ENCODE data around the gene IRAK1.

The IRAK1 gene

DNA sequence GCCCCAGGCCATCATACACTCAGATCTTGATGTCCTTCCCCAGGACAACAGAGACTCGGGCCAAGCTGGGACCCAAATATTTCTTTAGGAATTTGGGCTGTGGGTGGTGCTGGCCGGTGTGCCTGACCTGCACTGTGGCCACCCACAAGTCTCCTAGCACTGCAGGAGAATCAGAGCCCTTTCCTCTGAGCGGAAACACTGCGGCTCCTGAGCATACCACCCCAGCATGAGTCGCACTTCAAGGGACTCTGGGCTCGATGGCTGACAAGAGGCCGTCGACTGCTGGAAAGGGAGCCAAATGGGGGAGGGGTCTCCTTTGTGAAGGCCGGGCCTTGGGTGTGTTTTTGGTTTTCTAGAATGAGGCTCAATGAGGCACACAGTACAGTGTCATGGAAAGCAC lies 13.0 kb upstream of the IRAK1 start:
- TF ChIP-seq, protein P1, sequence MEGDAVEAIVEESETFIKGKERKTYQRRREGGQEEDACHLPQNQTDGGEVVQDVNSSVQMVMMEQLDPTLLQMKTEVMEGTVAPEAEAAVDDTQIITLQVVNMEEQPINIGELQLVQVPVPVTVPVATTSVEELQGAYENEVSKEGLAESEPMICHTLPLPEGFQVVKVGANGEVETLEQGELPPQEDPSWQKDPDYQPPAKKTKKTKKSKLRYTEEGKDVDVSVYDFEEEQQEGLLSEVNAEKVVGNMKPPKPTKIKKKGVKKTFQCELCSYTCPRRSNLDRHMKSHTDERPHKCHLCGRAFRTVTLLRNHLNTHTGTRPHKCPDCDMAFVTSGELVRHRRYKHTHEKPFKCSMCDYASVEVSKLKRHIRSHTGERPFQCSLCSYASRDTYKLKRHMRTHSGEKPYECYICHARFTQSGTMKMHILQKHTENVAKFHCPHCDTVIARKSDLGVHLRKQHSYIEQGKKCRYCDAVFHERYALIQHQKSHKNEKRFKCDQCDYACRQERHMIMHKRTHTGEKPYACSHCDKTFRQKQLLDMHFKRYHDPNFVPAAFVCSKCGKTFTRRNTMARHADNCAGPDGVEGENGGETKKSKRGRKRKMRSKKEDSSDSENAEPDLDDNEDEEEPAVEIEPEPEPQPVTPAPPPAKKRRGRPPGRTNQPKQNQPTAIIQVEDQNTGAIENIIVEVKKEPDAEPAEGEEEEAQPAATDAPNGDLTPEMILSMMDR (IDR thresholded peaks at IDR 0.05; ENCODE audit: low read length, missing control alignments) = no peak
- no peak overlapping the region for H3K4me3 ChIP-seq (replicated peaks; ENCODE audit: low read depth, low read length)
- no peak for DNase-seq (ENCODE audit: low read depth)

DNA sequence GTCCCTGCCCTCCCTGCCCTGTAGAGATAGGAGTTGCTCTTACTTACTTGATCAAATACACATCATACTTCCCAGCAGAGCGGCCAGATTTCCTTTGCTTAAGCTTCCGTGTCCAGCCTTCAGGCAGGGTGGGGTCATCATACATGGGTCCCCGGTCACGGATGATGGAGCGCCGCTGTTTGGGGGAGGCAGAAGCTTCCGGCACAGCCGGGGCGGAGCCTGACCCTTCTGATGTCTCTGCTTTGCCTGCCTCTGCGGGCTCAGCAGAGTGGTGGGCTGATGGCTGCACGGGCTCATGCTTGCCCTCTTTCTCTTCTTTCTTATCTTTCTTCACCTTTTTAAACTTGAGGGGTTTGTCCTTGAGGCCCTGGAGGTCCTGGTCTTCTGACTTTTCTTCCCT lies 12.5 kb upstream of the IRAK1 start:
- no peak overlapping the region for H3K4me3 ChIP-seq (replicated peaks; ENCODE audit: low read depth, low read length)
- no peak for DNase-seq (ENCODE audit: low read depth)
- TF ChIP-seq, protein P1 (IDR thresholded peaks at IDR 0.05; ENCODE audit: low read length, missing control alignments) = no peak

DNA sequence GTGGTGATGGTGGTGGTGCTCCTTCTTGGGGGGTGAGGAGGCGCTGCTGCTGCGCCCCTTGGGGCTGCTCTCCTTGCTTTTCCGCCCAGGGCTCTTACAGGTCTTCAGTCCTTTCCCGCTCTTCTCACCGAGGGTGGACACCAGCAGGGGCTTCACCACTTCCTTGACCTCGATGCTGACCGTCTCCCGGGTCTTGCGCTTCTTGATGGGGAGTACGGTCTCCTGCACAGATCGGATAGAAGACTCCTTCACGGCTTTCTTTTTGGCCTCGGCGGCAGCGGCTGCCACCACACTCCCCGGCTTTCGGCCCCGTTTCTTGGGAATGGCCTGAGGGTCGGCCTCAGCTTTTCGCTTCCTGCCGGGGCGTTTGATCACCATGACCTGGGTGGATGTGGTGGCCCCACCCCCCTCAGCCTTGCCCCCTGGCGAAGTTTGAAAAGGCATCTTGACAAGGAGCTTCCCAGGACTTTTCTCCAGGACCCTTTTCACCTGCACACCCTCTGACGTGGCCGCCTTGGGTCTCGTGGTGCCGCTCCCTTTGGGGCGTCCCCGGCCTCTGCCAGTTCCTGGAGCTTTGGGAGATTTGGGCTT lies 11.1 kb upstream of the IRAK1 start:
- no peak overlapping the region for H3K4me3 ChIP-seq (replicated peaks; ENCODE audit: low read depth, low read length)
- no peak for DNase-seq (ENCODE audit: low read depth)
- TF ChIP-seq, protein P1 (IDR thresholded peaks at IDR 0.05; ENCODE audit: low read length, missing control alignments) = no peak

DNA sequence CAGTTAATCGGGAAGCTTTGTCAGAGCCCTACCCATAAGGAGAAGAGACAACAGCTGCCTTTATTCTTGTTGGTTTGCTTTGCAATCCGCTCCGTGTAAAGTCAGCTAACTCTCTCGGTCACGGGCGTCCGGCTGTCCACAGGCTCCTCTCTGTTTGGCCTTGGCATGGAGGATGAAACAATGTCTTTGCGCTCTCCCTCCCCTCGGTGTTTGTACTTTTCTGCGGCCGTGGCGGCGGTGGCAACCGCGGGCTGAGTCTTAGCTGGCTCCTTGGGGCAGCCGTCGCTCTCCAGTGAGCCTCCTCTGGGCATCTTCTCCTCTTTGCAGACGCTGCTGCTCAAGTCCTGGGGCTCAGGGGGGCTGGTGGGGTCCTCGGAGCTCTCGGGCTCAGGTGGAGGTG lies 10.6 kb upstream of the IRAK1 start:
- H3K4me3 ChIP-seq (replicated peaks; ENCODE audit: low read depth, low read length) = no peak overlapping the region
- TF ChIP-seq, protein P1 (IDR thresholded peaks at IDR 0.05; ENCODE audit: low read length, missing control alignments) = no peak
- DNase-seq (ENCODE audit: low read depth) = no peak

DNA sequence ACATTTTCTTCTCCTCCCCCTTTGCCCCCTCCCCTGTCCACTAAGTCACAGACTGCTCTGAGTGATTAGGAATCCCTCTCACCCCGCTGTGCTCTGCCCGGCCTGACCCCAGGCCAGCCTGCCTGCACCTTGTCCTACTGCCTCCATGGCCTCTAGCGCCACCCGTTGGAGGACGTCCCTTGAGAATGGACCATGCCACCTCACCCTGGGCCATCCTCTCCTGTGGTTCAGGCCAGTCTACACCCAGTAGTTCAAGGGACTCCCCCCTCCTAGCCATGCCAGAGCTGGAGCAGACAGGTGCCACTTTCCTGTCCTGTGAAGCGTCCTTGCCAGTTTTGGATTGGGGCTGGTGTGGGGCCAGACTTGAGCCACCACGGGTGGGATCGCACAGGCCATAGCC lies 9.7 kb upstream of the IRAK1 start:
- no peak for DNase-seq (ENCODE audit: low read depth)
- H3K4me3 ChIP-seq (replicated peaks; ENCODE audit: low read depth, low read length) = no peak overlapping the region
- TF ChIP-seq, protein P1 (IDR thresholded peaks at IDR 0.05; ENCODE audit: low read length, missing control alignments) = no peak

DNA sequence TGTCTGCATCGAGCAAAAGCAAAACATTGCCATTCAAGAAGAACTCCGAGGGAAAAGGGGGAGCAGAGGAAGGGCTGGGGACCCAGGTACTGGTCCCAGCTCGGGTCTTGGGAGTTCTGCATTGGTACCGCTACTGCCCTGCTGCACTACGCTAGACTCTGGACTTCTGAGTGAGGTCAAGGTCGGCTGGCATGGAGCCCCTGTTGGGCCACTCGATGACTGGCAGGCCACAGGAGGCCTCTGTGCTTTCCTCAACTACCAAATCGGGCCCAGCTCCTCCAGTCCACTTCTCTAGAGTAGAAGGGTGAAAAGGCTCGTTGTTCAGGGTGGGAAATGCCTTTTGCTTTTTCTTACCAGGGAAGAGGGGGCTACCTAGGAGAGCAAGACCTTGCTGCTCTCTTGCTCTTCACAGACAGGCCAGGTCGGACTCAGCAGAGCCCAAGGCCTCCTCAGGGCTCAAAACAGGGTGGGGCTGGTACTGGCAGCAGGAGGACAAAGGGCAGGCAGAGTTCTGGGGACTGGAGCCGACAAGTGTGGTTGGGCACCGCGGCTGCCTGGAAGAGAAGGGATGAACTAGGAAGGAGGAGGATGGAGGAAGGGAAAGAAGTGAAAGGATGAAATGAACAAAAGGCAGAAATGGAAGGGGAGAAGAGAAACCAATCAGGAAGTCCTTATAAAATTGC lies 8.9 kb upstream of the IRAK1 start:
- DNase-seq (ENCODE audit: low read depth) = no peak
- TF ChIP-seq, protein P1 (IDR thresholded peaks at IDR 0.05; ENCODE audit: low read length, missing control alignments) = no peak
- H3K4me3 ChIP-seq (replicated peaks; ENCODE audit: low read depth, low read length) = no peak overlapping the region

DNA sequence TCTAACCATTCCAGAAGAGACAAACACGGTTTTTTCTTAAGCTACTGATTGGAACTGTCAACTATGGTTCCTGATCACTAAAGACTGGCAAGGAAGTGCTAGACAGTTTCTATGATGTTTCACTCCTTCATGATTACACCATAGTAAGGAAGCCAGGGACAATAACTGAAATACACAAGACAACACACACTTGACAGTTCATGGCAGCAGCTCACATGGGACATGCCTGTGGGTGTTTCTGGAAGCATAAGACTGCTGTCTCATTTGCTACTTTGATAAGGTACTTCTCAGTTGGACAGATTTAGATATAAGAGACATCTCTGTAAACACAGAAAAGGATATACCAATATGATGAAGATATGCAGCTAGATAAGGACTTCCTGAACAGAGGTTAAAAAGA lies 8.3 kb upstream of the IRAK1 start:
- H3K4me3 ChIP-seq (replicated peaks; ENCODE audit: low read depth, low read length) = no peak overlapping the region
- TF ChIP-seq, protein P1 (IDR thresholded peaks at IDR 0.05; ENCODE audit: low read length, missing control alignments) = no peak
- DNase-seq (ENCODE audit: low read depth) = no peak

All from fibroblast of pulmonary artery (primary cell).